Fibroblast of mammary gland (primary cell): Measurements from ENCODE around the gene CERS3.

ENCODE experiments used
- DNase-seq: peaks from one replicate; pipeline ENCODE4 v3.0.0-alpha.2; 2010; ENCODE audit warnings: low read depth
- H3K4me3 ChIP-seq: 2 replicates; pipeline ENCODE4 v1.5.1; 2011; ENCODE audit warnings: low read depth, mild to moderate bottlenecking, low read length, moderate library complexity; ENCODE audit not compliant: control insufficient read depth
- TF ChIP-seq, protein P1 (sequence below): conservative IDR thresholded peaks from 2 replicates; pipeline ENCODE4 v1.5.1; 2011; ENCODE audit warnings: low read depth, low read length, inconsistent platforms; ENCODE audit not compliant: control insufficient read depth, insufficient read depth

The CERS3 gene

DNA sequence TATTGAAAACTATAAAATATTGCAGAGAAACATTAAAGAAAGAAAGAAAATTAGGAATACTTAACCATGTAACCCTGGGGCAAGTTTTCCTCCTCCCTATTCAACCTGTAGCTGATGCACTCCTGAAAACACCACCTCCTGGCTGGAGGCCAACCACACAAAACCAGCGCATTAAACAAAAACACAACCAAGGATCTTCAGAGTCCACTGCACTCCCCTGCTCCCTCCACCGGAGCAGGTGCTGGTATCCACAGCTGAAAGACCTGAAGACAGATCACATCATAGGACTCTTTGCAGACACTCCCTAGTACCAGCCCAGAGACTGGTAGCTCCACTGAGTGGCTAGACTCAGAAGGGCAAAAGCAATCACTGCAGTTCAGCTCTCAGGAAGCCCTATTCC is 173.4 kb downstream of the CERS3 start:
- DNase-seq: no peak
- no peak overlapping the region for H3K4me3 ChIP-seq
- TF ChIP-seq, protein P1, sequence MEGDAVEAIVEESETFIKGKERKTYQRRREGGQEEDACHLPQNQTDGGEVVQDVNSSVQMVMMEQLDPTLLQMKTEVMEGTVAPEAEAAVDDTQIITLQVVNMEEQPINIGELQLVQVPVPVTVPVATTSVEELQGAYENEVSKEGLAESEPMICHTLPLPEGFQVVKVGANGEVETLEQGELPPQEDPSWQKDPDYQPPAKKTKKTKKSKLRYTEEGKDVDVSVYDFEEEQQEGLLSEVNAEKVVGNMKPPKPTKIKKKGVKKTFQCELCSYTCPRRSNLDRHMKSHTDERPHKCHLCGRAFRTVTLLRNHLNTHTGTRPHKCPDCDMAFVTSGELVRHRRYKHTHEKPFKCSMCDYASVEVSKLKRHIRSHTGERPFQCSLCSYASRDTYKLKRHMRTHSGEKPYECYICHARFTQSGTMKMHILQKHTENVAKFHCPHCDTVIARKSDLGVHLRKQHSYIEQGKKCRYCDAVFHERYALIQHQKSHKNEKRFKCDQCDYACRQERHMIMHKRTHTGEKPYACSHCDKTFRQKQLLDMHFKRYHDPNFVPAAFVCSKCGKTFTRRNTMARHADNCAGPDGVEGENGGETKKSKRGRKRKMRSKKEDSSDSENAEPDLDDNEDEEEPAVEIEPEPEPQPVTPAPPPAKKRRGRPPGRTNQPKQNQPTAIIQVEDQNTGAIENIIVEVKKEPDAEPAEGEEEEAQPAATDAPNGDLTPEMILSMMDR: no peak

DNA sequence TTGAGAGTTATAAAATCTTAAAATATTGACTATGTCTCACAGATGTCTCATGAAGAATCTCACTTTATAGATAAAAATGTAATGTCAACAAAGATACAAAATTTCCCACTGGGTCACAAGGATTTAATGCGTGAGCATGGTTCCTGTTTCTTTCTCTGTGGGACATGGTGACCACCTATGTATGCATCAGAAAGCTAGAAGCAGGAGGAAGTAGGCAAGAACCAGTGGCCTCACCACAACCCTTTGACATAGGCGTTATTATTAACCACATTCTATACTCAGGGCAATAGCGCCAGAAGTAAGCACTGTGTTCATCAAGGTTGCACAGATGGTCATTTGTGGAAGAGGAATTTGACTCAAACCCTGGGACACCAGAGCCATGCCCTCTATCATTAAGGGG is 175.3 kb downstream of the CERS3 start:
- TF ChIP-seq, protein P1: no peak
- H3K4me3 ChIP-seq: no peak overlapping the region
- no peak for DNase-seq

DNA sequence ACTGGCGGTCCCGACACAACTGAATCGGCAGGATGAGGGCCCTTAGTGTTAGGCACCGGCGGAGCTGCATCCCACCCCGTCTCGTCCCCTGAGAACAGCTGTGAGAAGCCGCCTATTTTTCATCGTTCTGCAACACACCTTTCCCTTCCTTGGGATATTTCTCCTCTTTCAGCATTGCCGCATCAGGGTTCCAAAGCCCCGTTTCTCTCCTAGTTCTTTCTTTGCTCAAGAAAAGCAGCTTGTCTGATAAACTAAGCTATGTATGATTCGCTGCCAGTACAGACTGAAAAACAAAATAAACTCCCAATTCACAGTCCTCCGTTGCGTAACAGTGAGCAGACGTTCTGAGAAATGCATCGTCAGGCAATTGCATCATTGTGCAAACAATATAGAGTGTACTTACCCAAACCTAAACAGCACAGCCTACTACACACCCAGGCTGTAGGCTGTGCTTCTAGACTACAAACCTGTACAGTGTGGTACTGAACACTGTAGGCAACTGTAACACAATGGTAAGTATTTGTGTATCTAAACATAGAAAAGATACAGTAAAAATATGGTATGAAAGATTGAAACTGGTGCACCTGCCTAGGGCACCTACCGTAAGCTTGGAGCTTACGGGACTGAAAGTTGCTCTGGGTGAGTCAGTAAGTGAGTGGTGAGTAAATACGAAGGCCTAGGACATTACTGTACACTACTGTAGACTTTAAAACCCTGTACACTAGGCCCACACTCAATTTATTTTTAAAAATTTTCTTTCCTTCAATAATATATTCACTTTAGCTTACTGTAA is 178.1 kb downstream of the CERS3 start:
- peak overlapping the region; percentile 74 for H3K4me3 ChIP-seq
- peak; percentile 88 for DNase-seq
- TF ChIP-seq, protein P1: no peak
